ENCODE results near the gene ALK.

GRCh38 chr2:29629495-29629894 is 291.9 kb downstream of the ALK start:
- no peak for TF ChIP-seq SUZ12 (IDR thresholded peaks at IDR 0.05; ENCODE audit: extremely low read depth, insufficient read depth, insufficient read length)
- no peak for TF ChIP-seq YY1 (IDR thresholded peaks at IDR 0.05; ENCODE audit: insufficient read depth, insufficient read length)

Measured in NT2/D1 (cell line).